Progenitor cell of endocrine pancreas (in vitro differentiated cells): ENCODE data around the gene RASA3. TPM values are rescaled to one million over a fixed set of nuclear protein-coding genes. Genes with fewer than 3 reads are reported as not detected.

ENCODE experiments used
- DNase-seq: peaks from one replicate; pipeline ENCODE4 v3.0.0; 2021; ENCODE audit warnings: low spot score; ENCODE audit not compliant: unreplicated experiment
- H3K27ac Mint-ChIP-seq: 2 replicates; pipeline ENCODE4 v1.8.0; 2021; ENCODE audit warnings: mild to moderate bottlenecking, moderate library complexity, mixed read lengths
- H3K27me3 Mint-ChIP-seq: 2 replicates; pipeline ENCODE4 v1.8.0; 2021; ENCODE audit warnings: mixed read lengths
- H3K36me3 Mint-ChIP-seq: 2 replicates; pipeline ENCODE4 v1.8.0; 2022; ENCODE audit warnings: mixed read lengths; ENCODE audit not compliant: insufficient read depth
- H3K4me1 Mint-ChIP-seq: 2 replicates; pipeline ENCODE4 v1.8.0; 2021; ENCODE audit warnings: low read depth, mixed read lengths
- H3K4me3 Mint-ChIP-seq: 2 replicates; pipeline ENCODE4 v1.8.0; 2021; ENCODE audit warnings: low read depth, mild to moderate bottlenecking, moderate library complexity, mixed read lengths
- H3K9me3 Mint-ChIP-seq: 2 replicates; pipeline ENCODE4 v1.8.0; 2021; ENCODE audit warnings: low read depth, mixed read lengths
- CTCF ChIP-seq: fragments of 200-600 bp; sonication (generic); IDR thresholded peaks from one replicate; pipeline ENCODE4 v1.5.0; 2021; ENCODE audit warnings: antibody characterized with exemption, mild to moderate bottlenecking; ENCODE audit not compliant: unreplicated experiment
- total RNA-seq: library from RNA; stranded (reverse); gene quantifications from 2 replicates; pipeline ENCODE4 v1.2.1, GENCODE V29; 2021

RASA3 gene
- total RNA-seq, 1 donor from 2014 or later = 6.3 TPM

GRCh38 chr13:114130837-114131582, 1.4 kb downstream of the RASA3 start:
- H3K27ac Mint-ChIP-seq = peak overlapping the region; percentile 88
- H3K4me1 Mint-ChIP-seq = peaks cover 21% of the 10 kb centered on the region
- H3K27me3 Mint-ChIP-seq = peaks cover 55% of the 10 kb centered on the region
- TF ChIP-seq CTCF = no peak
- no peaks in the 10 kb centered on the region for H3K36me3 Mint-ChIP-seq
- DNase-seq = no peak
- no peaks in the 10 kb centered on the region for H3K9me3 Mint-ChIP-seq
- peak overlapping the region; percentile 90 for H3K4me3 Mint-ChIP-seq

GRCh38 chr13:114130131-114130836, 2.1 kb downstream of the RASA3 start:
- Mint-ChIP-seq H3K27ac (no peak overlapping the region), H3K27me3 (peaks cover 53% of the 10 kb centered on the region), H3K36me3 (no peaks in the 10 kb centered on the region), H3K4me3 (peak overlapping the region; percentile 90), H3K4me1 (peaks cover 21% of the 10 kb centered on the region), H3K9me3 (no peaks in the 10 kb centered on the region)
- no peak for TF ChIP-seq CTCF
- no peak for DNase-seq

- H3K27me3 Mint-ChIP-seq = peaks cover 48% of the 10 kb centered on the region
- no peak overlapping the region for H3K4me3 Mint-ChIP-seq
- no peak for TF ChIP-seq CTCF
- no peak for DNase-seq
- H3K4me1 Mint-ChIP-seq = peaks cover 21% of the 10 kb centered on the region
- H3K27ac Mint-ChIP-seq = no peak overlapping the region
- no peaks in the 10 kb centered on the region for H3K9me3 Mint-ChIP-seq
- no peaks in the 10 kb centered on the region for H3K36me3 Mint-ChIP-seq
Observed at GRCh38 chr13:114129649-114130062, 2.8 kb downstream of the RASA3 start.

GRCh38 chr13:114128624-114129522, 3.5 kb downstream of the RASA3 start:
- Mint-ChIP-seq H3K9me3 (no peaks in the 10 kb centered on the region), H3K36me3 (no peaks in the 10 kb centered on the region), H3K27me3 (peaks cover 43% of the 10 kb centered on the region), H3K4me3 (no peak overlapping the region), H3K27ac (peak overlapping the region; percentile 17), H3K4me1 (peaks cover 18% of the 10 kb centered on the region)
- no peak for DNase-seq
- no peak for TF ChIP-seq CTCF

- H3K27ac Mint-ChIP-seq = no peak overlapping the region
- no peak for DNase-seq
Observed at GRCh38 chr13:114128348-114128623, 4.1 kb downstream of the RASA3 start.

More at GRCh38 chr13:114128348-114128623, 4.1 kb downstream of the RASA3 start:
- Mint-ChIP-seq H3K4me3 (no peak overlapping the region), H3K4me1 (peaks cover 17% of the 10 kb centered on the region), H3K36me3 (no peaks in the 10 kb centered on the region), H3K9me3 (no peaks in the 10 kb centered on the region), H3K27me3 (peaks cover 42% of the 10 kb centered on the region)
- no peak for TF ChIP-seq CTCF
